22Rv1 (cell line): ENCODE data around the gene ESRRG.

ENCODE experiments used
- CTCF ChIP-seq: fragments of 450-650 bp; IDR thresholded peaks from 2 replicates; pipeline ENCODE4 v1.5.1; 2017; ENCODE audit warnings: mild to moderate bottlenecking
- ZFX ChIP-seq: fragments of 450-650 bp; IDR thresholded peaks from 2 replicates; pipeline ENCODE4 v1.6.1; 2017; ENCODE audit warnings: antibody characterized with exemption, borderline replicate concordance

- TF ChIP-seq CTCF, result no peak
- no peak for TF ChIP-seq ZFX
These were observed 163.9 kb downstream of the ESRRG start for GRCh38 chr1:216559359-216559758.
